ENCODE data around the gene AKR7A2.
"Not testable (repeated sequence)": the region's sequence is repeated elsewhere in the genome, so short reads cannot be mapped to it uniquely, and the experiment has no call there.

Gene AKR7A2

DNA sequence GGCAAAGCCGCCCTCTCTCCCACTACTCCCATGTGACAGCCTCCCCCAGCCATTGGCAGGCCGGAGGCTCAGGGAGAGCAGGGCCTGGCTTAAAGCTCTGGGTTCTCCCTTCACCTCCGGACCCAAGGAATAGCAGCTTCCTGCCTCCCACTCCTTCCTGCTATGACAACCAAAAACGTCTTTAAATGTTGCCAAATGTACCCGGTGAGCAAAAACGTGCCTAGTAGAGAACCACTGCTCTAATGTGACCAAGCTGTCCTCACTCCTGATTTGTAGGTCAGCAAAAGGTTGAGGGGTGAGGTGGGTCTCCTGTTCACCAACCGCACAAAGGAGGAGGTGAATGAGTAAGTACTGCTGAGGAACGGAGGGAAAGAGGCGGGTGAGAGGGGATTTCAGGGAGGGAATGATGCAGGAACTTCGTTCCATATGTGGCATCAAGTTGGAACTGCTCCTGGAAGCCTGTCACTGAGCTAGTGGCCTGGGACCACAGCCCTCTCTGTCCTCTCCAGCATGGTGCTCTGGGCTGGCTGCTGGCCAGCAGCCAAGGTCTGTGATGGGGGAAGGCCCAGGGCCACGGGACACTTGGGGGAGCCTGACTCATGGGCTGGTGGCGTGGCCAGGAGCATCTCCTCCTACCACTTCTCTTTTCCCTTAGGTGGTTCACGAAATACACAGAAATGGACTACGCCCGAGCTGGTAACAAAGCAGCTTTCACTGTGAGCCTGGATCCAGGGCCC, 54.6 kb downstream of the AKR7A2 start:
- TF ChIP-seq GLIS3 (CRISPR knock-in tag; IDR thresholded peaks at IDR 0.05) (no peak), BACH2 (CRISPR knock-in tag; IDR thresholded peaks at IDR 0.05; ENCODE audit: borderline replicate concordance) (no peak), RARB (CRISPR knock-in tag; IDR thresholded peaks at IDR 0.05) (no peak), ZC3H10 (CRISPR knock-in tag; IDR thresholded peaks at IDR 0.05) (no peak), TSHZ2 (CRISPR knock-in tag; IDR thresholded peaks at IDR 0.05) (no peak), CSRNP3 (CRISPR knock-in tag; IDR thresholded peaks at IDR 0.05) (no peak), ARNTL (CRISPR knock-in tag; IDR thresholded peaks at IDR 0.05; ENCODE audit: borderline replicate concordance, low read depth) (no peak), PPARA (CRISPR knock-in tag; IDR thresholded peaks at IDR 0.05; ENCODE audit: borderline replicate concordance) (no peak), ZNF70 (CRISPR knock-in tag; IDR thresholded peaks at IDR 0.05) (no peak), SNAI2 (CRISPR knock-in tag; IDR thresholded peaks at IDR 0.05) (no peak), ISL1 (CRISPR knock-in tag; IDR thresholded peaks at IDR 0.05) (no peak)
- TF ChIP-seq, protein P1, sequence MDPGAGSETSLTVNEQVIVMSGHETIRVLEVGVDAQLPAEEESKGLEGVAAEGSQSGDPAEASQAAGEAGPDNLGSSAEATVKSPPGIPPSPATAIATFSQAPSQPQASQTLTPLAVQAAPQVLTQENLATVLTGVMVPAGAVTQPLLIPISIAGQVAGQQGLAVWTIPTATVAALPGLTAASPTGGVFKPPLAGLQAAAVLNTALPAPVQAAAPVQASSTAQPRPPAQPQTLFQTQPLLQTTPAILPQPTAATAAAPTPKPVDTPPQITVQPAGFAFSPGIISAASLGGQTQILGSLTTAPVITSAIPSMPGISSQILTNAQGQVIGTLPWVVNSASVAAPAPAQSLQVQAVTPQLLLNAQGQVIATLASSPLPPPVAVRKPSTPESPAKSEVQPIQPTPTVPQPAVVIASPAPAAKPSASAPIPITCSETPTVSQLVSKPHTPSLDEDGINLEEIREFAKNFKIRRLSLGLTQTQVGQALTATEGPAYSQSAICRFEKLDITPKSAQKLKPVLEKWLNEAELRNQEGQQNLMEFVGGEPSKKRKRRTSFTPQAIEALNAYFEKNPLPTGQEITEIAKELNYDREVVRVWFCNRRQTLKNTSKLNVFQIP (CRISPR knock-in tag; IDR thresholded peaks at IDR 0.05; ENCODE audit: borderline replicate concordance, low read depth): no peak
- no peak for ATAC-seq

DNA sequence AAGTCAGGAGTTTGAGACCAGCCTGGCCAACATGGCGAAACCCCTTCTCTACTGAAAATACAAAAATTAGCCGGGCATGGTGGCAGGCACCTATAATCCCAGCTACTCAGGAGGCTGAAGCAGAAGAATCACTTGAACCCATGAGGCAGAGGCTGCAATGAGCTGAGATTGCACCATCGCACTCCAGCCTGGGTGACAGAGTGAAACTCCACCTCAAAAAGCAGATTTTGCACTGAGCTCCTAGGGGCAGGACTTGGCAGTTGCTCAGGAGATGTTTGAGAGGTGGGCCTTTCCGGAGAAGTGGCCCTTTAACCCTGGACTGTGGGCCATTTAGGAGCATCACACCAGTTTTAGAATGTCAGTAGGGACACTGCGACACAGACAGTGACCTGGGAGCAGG, 55.6 kb downstream of the AKR7A2 start:
- not testable (repeated sequence) for ATAC-seq

DNA sequence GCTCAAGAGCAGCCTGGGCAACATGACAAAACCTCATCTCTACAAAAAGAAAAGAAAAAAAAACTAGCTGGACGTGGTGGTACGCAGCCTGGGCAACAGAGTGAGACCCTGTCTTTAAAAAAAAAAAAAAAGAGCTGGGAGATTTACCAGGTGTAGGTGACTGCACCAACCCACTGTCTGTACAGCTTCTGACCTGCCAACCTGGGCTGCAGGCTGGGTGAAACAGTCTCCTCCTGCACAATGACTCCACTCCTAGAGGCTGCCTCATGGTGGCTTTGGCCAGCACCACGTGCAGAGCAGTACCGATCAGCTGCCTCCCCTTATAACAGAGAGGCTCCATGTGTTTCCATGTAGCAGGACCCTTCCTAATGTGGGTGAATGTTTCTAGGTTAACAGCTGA, 56.7 kb downstream of the AKR7A2 start:
- no peak for ATAC-seq

GRCh38 chr1:19254416-19254815, 57.5 kb downstream of the AKR7A2 start:
- ATAC-seq: no peak
- no peak for TF ChIP-seq TSHZ2 (CRISPR knock-in tag; IDR thresholded peaks at IDR 0.05)
- no peak for TF ChIP-seq CSDC2 (CRISPR knock-in tag; IDR thresholded peaks at IDR 0.05)
- no peak for TF ChIP-seq OSR1 (CRISPR knock-in tag; IDR thresholded peaks at IDR 0.05)
- no peak for TF ChIP-seq ZNF70 (CRISPR knock-in tag; IDR thresholded peaks at IDR 0.05)
- no peak for TF ChIP-seq ZNF565 (CRISPR knock-in tag; conservative IDR thresholded peaks at IDR 0.05; ENCODE audit: low read depth)
- no peak for TF ChIP-seq ZFP30 (CRISPR knock-in tag; IDR thresholded peaks at IDR 0.05)
- TF ChIP-seq PPARA (CRISPR knock-in tag; IDR thresholded peaks at IDR 0.05; ENCODE audit: borderline replicate concordance): no peak
- TF ChIP-seq, protein P1 (CRISPR knock-in tag; IDR thresholded peaks at IDR 0.05; ENCODE audit: borderline replicate concordance, low read depth): no peak
- TF ChIP-seq CSRNP3 (CRISPR knock-in tag; IDR thresholded peaks at IDR 0.05): no peak
- no peak for TF ChIP-seq BACH2 (CRISPR knock-in tag; IDR thresholded peaks at IDR 0.05; ENCODE audit: borderline replicate concordance)

More for the DNA sequence above, 56.7 kb downstream of the AKR7A2 start:
- no peak for TF ChIP-seq OSR1 (CRISPR knock-in tag; IDR thresholded peaks at IDR 0.05)
- TF ChIP-seq CREB5 (CRISPR knock-in tag; IDR thresholded peaks at IDR 0.05; ENCODE audit: low read depth): no peak
- TF ChIP-seq GLIS3 (CRISPR knock-in tag; IDR thresholded peaks at IDR 0.05): no peak

All from SK-N-SH treated with all-trans-retinoic acid at 6 μM for 48 hours (cell line).